ENCODE results near the gene DEFB124.

- TF ChIP-seq CTCF (IDR thresholded peaks at IDR 0.05; ENCODE audit: low read depth, low read length) (no peak), EZH2phosphoT487 (IDR thresholded peaks at IDR 0.05; ENCODE audit: low read depth) (no peak)
These were observed 10.8 kb upstream of the DEFB124 start for GRCh38 chr20:31485450-31486339.
